GM19438 (cell line): ENCODE measurements around the gene NFIL3.
A peak's percentile ranks its signal among the peaks of the same experiment; 100 is the strongest.

Experiments used
- ATAC-seq: cut with Tn5 transposase; IDR thresholded peaks from one replicate; pipeline ENCODE4 v1.9.1; 2021; ENCODE audit warnings: low read depth; ENCODE audit not compliant: unreplicated experiment

The NFIL3 gene

GRCh38 chr9:91422758-91423711 is 597 bp downstream of the NFIL3 start:
- peak; percentile 39 for ATAC-seq

GRCh38 chr9:91421971-91422757 is 1.5 kb downstream of the NFIL3 start:
- ATAC-seq: no peak

- no peak for ATAC-seq
Observed at GRCh38 chr9:91421128-91421765, 2.4 kb downstream of the NFIL3 start.

GRCh38 chr9:91420501-91421127 is 3.0 kb downstream of the NFIL3 start:
- ATAC-seq: no peak

- no peak for ATAC-seq
Observed at GRCh38 chr9:91419222-91420191, 4.1 kb downstream of the NFIL3 start.

GRCh38 chr9:91418215-91418610 is 5.4 kb downstream of the NFIL3 start:
- ATAC-seq: no peak

GRCh38 chr9:91417602-91418214 is 5.9 kb downstream of the NFIL3 start:
- no peak for ATAC-seq

GRCh38 chr9:91416096-91416712 is 7.4 kb downstream of the NFIL3 start:
- no peak for ATAC-seq

- ATAC-seq: no peak
Observed at GRCh38 chr9:91415290-91415689, 8.3 kb downstream of the NFIL3 start.

- no peak for ATAC-seq
Observed at GRCh38 chr9:91412941-91413340, 10.7 kb downstream of the NFIL3 start.

GRCh38 chr9:91411096-91411771 is 12.4 kb downstream of the NFIL3 start:
- ATAC-seq: no peak

- ATAC-seq: no peak
Observed at GRCh38 chr9:91410161-91410560, 13.5 kb downstream of the NFIL3 start.

GRCh38 chr9:91408475-91408874 is 15.2 kb downstream of the NFIL3 start:
- ATAC-seq: no peak

- no peak for ATAC-seq
Observed at GRCh38 chr9:91407580-91408318, 15.9 kb downstream of the NFIL3 start.

GRCh38 chr9:91405343-91406077 is 18.1 kb downstream of the NFIL3 start:
- ATAC-seq: no peak

GRCh38 chr9:91403665-91404543 is 19.7 kb downstream of the NFIL3 start:
- ATAC-seq: no peak
